ENCODE results near the gene WAS.

Gene WAS

GRCh38 chrX:48713847-48714246 lies 30.2 kb downstream of the WAS start:
- DNase-seq (ENCODE audit: low read depth): no peak
- no peak overlapping the region for H3K4me3 ChIP-seq (replicated peaks; ENCODE audit: low read depth, low read length)
- TF ChIP-seq CTCF (IDR thresholded peaks at IDR 0.05; ENCODE audit: low read length, missing control alignments): no peak

DNA sequence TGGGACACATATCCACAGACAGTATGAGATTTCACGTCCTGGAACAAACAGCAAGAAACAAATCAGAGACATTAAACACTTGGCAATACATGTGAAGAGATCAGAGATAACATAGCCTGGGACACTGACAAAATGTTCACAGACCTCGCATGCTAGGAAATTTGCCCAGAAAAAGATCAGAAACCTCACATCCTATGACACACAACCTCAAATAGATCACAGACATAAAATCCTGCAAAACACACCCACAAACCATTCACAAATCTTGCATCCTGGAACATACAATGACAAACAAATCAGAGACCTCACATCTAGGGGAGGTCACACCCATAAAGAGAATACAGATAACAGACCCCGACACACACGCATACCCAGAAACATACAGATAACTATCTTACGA lies 31.0 kb downstream of the WAS start:
- no peak for DNase-seq (ENCODE audit: low read depth)

DNA sequence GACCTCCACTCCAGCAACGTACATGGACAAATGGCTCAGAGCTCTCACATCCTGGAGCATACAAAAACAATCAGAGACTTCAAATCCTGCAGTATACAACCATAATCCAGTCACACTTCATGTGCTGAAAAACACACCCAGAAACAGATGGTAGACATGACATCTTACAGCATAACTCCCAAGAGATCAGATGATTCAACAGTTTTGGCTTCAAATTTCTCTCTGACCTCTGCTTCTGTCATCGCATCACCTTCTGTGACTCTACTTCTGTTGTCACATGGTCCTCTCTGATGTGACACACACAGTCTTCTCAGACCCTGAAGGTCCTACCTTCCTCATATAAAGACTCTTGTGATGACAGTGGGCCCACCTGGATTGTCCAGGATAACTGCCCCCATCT lies 31.5 kb downstream of the WAS start:
- H3K4me3 ChIP-seq (replicated peaks; ENCODE audit: low read depth, low read length): no peak overlapping the region
- no peak for TF ChIP-seq CTCF (IDR thresholded peaks at IDR 0.05; ENCODE audit: low read length, missing control alignments)
- DNase-seq (ENCODE audit: low read depth): peak; percentile 39

More for the DNA sequence above, 31.0 kb downstream of the WAS start:
- H3K4me3 ChIP-seq (replicated peaks; ENCODE audit: low read depth, low read length): no peak overlapping the region
- TF ChIP-seq CTCF (IDR thresholded peaks at IDR 0.05; ENCODE audit: low read length, missing control alignments): no peak

- DNase-seq (ENCODE audit: low read depth): no peak
- H3K4me3 ChIP-seq (replicated peaks; ENCODE audit: low read depth, low read length): no peak overlapping the region
- TF ChIP-seq CTCF (IDR thresholded peaks at IDR 0.05; ENCODE audit: low read length, missing control alignments): no peak
Measured at GRCh38 chrX:48715876-48716502, 32.4 kb downstream of the WAS start.

GRCh38 chrX:48719958-48720357 lies 36.4 kb downstream of the WAS start:
- H3K4me3 ChIP-seq (replicated peaks; ENCODE audit: low read depth, low read length): no peak overlapping the region
- DNase-seq (ENCODE audit: low read depth): no peak
- no peak for TF ChIP-seq CTCF (IDR thresholded peaks at IDR 0.05; ENCODE audit: low read length, missing control alignments)

DNA sequence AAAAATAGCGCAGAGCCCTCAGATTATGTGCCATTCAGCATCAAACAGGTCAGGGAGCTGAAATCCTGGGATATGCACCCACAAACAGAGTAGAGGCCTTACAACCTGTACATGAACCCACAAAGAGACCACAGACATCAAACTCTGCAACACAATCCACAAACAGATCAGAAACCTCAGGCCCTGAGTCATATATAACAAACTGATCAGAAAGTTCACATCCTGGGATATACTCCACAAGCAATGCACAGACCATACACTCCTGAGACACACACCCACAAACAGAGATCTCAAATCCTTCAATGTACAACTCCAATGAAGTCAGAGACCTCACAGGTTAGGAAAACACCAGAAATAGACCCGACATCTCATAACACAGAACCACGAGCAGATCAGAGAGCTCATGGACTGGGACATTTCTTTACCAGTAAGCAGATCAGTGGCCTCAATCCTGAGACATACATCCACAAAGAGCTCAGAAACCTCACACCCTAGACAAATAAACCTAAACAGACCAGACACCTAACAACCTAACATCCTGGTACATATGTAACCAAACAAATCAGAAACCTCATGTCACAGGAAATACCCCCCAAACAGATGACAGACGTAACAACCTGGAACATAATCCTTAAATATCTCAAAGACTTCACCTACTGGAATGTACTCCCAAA lies 37.1 kb downstream of the WAS start:
- no peak for DNase-seq (ENCODE audit: low read depth)
- no peak overlapping the region for H3K4me3 ChIP-seq (replicated peaks; ENCODE audit: low read depth, low read length)
- no peak for TF ChIP-seq CTCF (IDR thresholded peaks at IDR 0.05; ENCODE audit: low read length, missing control alignments)

- TF ChIP-seq CTCF (IDR thresholded peaks at IDR 0.05; ENCODE audit: low read length, missing control alignments): no peak
Measured at GRCh38 chrX:48721916-48722315, 38.3 kb downstream of the WAS start.

More at GRCh38 chrX:48721916-48722315, 38.3 kb downstream of the WAS start:
- H3K4me3 ChIP-seq (replicated peaks; ENCODE audit: low read depth, low read length): no peak overlapping the region
- no peak for DNase-seq (ENCODE audit: low read depth)
